ENCODE results near the gene CDH11. TPM values are rescaled to one million over a fixed set of nuclear protein-coding genes. Genes with fewer than 3 reads are reported as not detected.

The CDH11 gene
- polyA plus RNA-seq, 1 donor from 2014 or later = 22.9 TPM

DNA sequence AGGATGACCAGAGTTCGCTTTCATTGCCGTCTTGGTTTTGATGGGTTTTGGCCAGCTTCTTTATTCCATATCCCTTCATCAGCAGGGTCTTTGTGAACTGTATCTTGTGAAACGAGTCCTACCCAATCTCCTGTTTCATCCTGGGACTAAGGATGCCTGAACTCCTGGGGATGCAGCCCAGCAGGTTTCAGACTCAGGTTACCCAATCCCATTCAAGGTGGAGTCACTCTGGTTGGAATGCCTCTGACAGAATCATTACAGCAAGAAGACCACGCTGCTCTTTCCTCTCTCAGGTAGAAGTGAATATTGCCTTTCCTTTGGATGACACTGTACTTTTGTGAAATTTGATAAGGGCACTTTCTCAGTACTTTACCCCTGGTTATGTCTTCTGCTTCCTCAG, 98.1 kb downstream of the CDH11 start (continued):
- no peak for TF ChIP-seq RAD21 (conservative IDR thresholded peaks at IDR 0.05)

DNA sequence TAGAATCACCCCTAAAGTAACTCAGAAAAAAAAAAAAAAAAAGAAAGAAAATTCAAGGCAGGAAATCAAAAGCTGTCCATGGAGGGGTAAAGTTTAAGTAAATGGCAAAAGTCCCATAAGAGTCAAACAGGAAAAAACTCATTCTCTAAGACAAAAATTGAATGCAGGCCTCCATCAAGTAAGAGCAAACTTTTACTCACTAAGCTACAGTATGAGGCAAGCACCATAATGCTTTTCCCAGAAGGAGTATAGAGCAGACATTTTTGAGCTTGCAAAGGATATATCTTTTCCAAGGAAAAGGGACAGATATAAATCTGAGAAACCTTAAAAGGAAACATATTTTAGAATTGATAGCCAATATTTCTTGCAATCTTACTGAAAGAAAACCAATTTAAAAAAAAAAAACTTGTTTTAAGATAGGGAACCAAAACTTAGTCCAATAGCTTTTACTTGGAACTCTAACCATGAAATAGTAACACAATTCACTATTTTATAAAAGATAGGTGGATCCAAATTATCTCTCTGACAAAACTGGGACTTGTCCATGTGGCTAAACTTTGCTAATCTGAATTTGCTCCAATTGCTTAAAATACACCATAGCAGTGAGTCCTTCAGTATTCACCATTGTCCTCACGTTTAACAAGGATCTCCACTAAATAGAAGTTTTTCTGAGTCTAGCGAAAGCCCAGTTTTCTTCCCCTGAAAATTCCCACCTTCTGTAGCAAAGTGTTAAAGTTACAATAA, 99.8 kb downstream of the CDH11 start:
- Histone ChIP-seq H3K9me3 (ENCODE audit: low read length) (no peaks in the 10 kb centered on the region), H3K4me2 (ENCODE audit: low read length) (no peak overlapping the region), H3K4me3 (ENCODE audit: low read length) (no peak overlapping the region), H3F3A (ENCODE audit: insufficient read depth, low read length, poor library complexity, severe bottlenecking) (no peaks in the 10 kb centered on the region), H3K36me3 (ENCODE audit: insufficient read depth, low read length) (no peaks in the 10 kb centered on the region), H4K20me1 (ENCODE audit: insufficient read depth) (no peaks in the 10 kb centered on the region), H3K9ac (ENCODE audit: low read length) (no peak overlapping the region), H3K79me2 (replicated peaks; ENCODE audit: insufficient read depth, low read length) (no peaks in the 10 kb centered on the region), H3K27me3 (ENCODE audit: insufficient read depth, low read depth, low read length) (no peaks in the 10 kb centered on the region), H3K27ac (ENCODE audit: low read length) (no peak overlapping the region), H3K9me2 (ENCODE audit: insufficient read depth, low read length) (no peaks in the 10 kb centered on the region), H2AFZ (ENCODE audit: low read depth, low read length) (no peak overlapping the region)
- TF ChIP-seq RAD21 (conservative IDR thresholded peaks at IDR 0.05) (no peak), EP300 (conservative IDR thresholded peaks at IDR 0.05; ENCODE audit: poor library complexity, severe bottlenecking) (no peak), MXI1 (conservative IDR thresholded peaks at IDR 0.05; ENCODE audit: poor library complexity, severe bottlenecking) (no peak), EZH2 (IDR thresholded peaks at IDR 0.05; ENCODE audit: borderline replicate concordance, insufficient read depth, low read length, poor library complexity, severe bottlenecking) (no peak), TAF1 (IDR thresholded peaks at IDR 0.05; ENCODE audit: low read depth) (no peak), SMC3 (conservative IDR thresholded peaks at IDR 0.05; ENCODE audit: poor library complexity) (no peak), POLR2AphosphoS5 (IDR thresholded peaks at IDR 0.05) (no peak)
- TF ChIP-seq, protein P1, sequence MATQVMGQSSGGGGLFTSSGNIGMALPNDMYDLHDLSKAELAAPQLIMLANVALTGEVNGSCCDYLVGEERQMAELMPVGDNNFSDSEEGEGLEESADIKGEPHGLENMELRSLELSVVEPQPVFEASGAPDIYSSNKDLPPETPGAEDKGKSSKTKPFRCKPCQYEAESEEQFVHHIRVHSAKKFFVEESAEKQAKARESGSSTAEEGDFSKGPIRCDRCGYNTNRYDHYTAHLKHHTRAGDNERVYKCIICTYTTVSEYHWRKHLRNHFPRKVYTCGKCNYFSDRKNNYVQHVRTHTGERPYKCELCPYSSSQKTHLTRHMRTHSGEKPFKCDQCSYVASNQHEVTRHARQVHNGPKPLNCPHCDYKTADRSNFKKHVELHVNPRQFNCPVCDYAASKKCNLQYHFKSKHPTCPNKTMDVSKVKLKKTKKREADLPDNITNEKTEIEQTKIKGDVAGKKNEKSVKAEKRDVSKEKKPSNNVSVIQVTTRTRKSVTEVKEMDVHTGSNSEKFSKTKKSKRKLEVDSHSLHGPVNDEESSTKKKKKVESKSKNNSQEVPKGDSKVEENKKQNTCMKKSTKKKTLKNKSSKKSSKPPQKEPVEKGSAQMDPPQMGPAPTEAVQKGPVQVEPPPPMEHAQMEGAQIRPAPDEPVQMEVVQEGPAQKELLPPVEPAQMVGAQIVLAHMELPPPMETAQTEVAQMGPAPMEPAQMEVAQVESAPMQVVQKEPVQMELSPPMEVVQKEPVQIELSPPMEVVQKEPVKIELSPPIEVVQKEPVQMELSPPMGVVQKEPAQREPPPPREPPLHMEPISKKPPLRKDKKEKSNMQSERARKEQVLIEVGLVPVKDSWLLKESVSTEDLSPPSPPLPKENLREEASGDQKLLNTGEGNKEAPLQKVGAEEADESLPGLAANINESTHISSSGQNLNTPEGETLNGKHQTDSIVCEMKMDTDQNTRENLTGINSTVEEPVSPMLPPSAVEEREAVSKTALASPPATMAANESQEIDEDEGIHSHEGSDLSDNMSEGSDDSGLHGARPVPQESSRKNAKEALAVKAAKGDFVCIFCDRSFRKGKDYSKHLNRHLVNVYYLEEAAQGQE (IDR thresholded peaks at IDR 0.05; ENCODE audit: borderline replicate concordance) = no peak
- TF ChIP-seq, protein P2, sequence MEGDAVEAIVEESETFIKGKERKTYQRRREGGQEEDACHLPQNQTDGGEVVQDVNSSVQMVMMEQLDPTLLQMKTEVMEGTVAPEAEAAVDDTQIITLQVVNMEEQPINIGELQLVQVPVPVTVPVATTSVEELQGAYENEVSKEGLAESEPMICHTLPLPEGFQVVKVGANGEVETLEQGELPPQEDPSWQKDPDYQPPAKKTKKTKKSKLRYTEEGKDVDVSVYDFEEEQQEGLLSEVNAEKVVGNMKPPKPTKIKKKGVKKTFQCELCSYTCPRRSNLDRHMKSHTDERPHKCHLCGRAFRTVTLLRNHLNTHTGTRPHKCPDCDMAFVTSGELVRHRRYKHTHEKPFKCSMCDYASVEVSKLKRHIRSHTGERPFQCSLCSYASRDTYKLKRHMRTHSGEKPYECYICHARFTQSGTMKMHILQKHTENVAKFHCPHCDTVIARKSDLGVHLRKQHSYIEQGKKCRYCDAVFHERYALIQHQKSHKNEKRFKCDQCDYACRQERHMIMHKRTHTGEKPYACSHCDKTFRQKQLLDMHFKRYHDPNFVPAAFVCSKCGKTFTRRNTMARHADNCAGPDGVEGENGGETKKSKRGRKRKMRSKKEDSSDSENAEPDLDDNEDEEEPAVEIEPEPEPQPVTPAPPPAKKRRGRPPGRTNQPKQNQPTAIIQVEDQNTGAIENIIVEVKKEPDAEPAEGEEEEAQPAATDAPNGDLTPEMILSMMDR (IDR thresholded peaks at IDR 0.05; ENCODE audit: poor library complexity, severe bottlenecking) = no peak

DNA sequence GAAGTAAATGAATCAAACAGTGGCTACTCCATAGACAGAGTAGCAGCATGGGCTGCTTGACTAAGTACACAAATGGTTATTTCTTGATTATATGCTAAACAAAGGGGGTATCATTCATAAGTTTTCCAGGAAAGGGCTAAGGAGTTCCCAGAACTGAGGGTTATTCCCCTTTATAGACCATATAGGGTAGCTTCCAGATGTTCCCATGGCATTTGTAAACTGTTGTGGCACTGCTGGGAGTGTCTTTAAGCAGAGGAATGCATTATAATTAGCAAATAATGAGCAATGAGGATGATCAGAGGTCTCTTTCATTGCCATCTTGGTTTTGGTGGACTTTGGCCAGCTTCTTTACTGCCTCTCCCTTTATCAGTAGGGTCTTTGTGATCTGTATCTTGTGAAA, 105.1 kb downstream of the CDH11 start:
- no peaks in the 10 kb centered on the region for H3K9me3 ChIP-seq (ENCODE audit: low read length)
- H3K9me2 ChIP-seq (ENCODE audit: insufficient read depth, low read length) = no peaks in the 10 kb centered on the region
- H3K36me3 ChIP-seq (ENCODE audit: insufficient read depth, low read length) = no peaks in the 10 kb centered on the region
- no peaks in the 10 kb centered on the region for H3F3A ChIP-seq (ENCODE audit: insufficient read depth, low read length, poor library complexity, severe bottlenecking)
- H4K20me1 ChIP-seq (ENCODE audit: insufficient read depth) = no peaks in the 10 kb centered on the region
- no peak overlapping the region for H3K4me3 ChIP-seq (ENCODE audit: low read length)
- H3K9ac ChIP-seq (ENCODE audit: low read length) = no peak overlapping the region
- no peak overlapping the region for H2AFZ ChIP-seq (ENCODE audit: low read depth, low read length)
- H3K4me2 ChIP-seq (ENCODE audit: low read length) = no peak overlapping the region
- no peak for TF ChIP-seq EP300 (conservative IDR thresholded peaks at IDR 0.05; ENCODE audit: poor library complexity, severe bottlenecking)
- TF ChIP-seq, protein P1 (IDR thresholded peaks at IDR 0.05; ENCODE audit: borderline replicate concordance) = no peak
- no peak for TF ChIP-seq TAF1 (IDR thresholded peaks at IDR 0.05; ENCODE audit: low read depth)
- no peak for TF ChIP-seq MXI1 (conservative IDR thresholded peaks at IDR 0.05; ENCODE audit: poor library complexity, severe bottlenecking)
- TF ChIP-seq, protein P2 (IDR thresholded peaks at IDR 0.05; ENCODE audit: poor library complexity, severe bottlenecking) = no peak
- TF ChIP-seq SMC3 (conservative IDR thresholded peaks at IDR 0.05; ENCODE audit: poor library complexity) = no peak
- no peak for TF ChIP-seq EZH2 (IDR thresholded peaks at IDR 0.05; ENCODE audit: borderline replicate concordance, insufficient read depth, low read length, poor library complexity, severe bottlenecking)
- no peak for TF ChIP-seq RAD21 (conservative IDR thresholded peaks at IDR 0.05)
- TF ChIP-seq POLR2AphosphoS5 (IDR thresholded peaks at IDR 0.05) = no peak
- H3K79me2 ChIP-seq (replicated peaks; ENCODE audit: insufficient read depth, low read length) = no peaks in the 10 kb centered on the region
- H3K27ac ChIP-seq (ENCODE audit: low read length) = no peak overlapping the region
- no peaks in the 10 kb centered on the region for H3K27me3 ChIP-seq (ENCODE audit: insufficient read depth, low read depth, low read length)
